ENCODE data around the gene GABARAP.

DNA sequence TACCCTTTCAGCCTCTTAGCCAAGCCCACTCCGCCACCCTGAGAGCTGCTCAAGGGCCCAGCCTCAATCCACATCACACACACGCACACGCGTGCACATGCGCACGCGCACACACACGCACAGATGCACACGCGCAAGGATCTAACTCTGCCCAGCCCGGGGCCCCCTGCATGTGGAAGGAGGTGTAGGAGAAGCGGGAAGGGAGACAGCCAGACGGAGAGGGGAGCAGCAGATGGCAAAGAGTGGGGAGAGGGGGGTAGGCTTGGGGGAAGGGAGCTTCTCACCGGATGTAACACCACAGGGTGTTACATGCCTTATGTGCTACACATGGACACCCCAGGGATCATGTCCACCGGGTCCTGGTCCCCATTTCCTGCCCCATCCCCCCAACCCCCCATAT lies 37.9 kb downstream of the GABARAP start:
- TF ChIP-seq POLR2AphosphoS5 (IDR thresholded peaks at IDR 0.05; ENCODE audit: low read depth, low read length) (no peak), CREB1 (IDR thresholded peaks at IDR 0.05) (no peak), SRF (IDR thresholded peaks at IDR 0.05; ENCODE audit: low read depth, low read length) (no peak), TBP (IDR thresholded peaks at IDR 0.05; ENCODE audit: low read depth, low read length) (no peak), POLR2A (IDR thresholded peaks at IDR 0.05; ENCODE audit: control extremely low read depth in 1 of 2, low read depth in 2 of 2, low read length in 2 of 2) (no peak), CEBPB (IDR thresholded peaks at IDR 0.05; ENCODE audit: low read depth, low read length) (no peak), NRF1 (IDR thresholded peaks at IDR 0.05; ENCODE audit: low read depth, low read length) (no peak), RFX5 (IDR thresholded peaks at IDR 0.05; ENCODE audit: borderline replicate concordance, low read depth, low read length) (no peak), TAF1 (IDR thresholded peaks at IDR 0.05; ENCODE audit: low read depth, low read length) (no peak), EP300 (IDR thresholded peaks at IDR 0.05; ENCODE audit: borderline replicate concordance in 1 of 2, low read depth in 2 of 2, low read length in 2 of 2) (no peak)
- TF ChIP-seq, protein P1, sequence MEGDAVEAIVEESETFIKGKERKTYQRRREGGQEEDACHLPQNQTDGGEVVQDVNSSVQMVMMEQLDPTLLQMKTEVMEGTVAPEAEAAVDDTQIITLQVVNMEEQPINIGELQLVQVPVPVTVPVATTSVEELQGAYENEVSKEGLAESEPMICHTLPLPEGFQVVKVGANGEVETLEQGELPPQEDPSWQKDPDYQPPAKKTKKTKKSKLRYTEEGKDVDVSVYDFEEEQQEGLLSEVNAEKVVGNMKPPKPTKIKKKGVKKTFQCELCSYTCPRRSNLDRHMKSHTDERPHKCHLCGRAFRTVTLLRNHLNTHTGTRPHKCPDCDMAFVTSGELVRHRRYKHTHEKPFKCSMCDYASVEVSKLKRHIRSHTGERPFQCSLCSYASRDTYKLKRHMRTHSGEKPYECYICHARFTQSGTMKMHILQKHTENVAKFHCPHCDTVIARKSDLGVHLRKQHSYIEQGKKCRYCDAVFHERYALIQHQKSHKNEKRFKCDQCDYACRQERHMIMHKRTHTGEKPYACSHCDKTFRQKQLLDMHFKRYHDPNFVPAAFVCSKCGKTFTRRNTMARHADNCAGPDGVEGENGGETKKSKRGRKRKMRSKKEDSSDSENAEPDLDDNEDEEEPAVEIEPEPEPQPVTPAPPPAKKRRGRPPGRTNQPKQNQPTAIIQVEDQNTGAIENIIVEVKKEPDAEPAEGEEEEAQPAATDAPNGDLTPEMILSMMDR (IDR thresholded peaks at IDR 0.05; ENCODE audit: control extremely low read depth in 1 of 3, insufficient read depth in 1 of 3, low read depth in 1 of 3, low read length in 3 of 3), result no peak
